HG03378 (cell line): ENCODE results near the gene HLCS.

Source experiments
- ATAC-seq: cut with Tn5 transposase; IDR thresholded peaks from one replicate; pipeline ENCODE4 v1.9.1; 2021; ENCODE audit warnings: mild to moderate bottlenecking, moderate library complexity; ENCODE audit not compliant: unreplicated experiment

HLCS gene

GRCh38 chr21:36784947-36785346 lies 181.5 kb downstream of the HLCS start:
- ATAC-seq = no peak

- ATAC-seq = no peak
These were observed 182.7 kb downstream of the HLCS start for GRCh38 chr21:36783612-36784374.

GRCh38 chr21:36780861-36781260 lies 185.6 kb downstream of the HLCS start:
- ATAC-seq = no peak

- no peak for ATAC-seq
These were observed 189.4 kb downstream of the HLCS start for GRCh38 chr21:36776981-36777617.

- ATAC-seq = no peak
These were observed 192.5 kb downstream of the HLCS start for GRCh38 chr21:36773995-36774394.

- ATAC-seq = no peak
These were observed 193.4 kb downstream of the HLCS start for GRCh38 chr21:36773117-36773516.

GRCh38 chr21:36769051-36769839 lies 197.2 kb downstream of the HLCS start:
- ATAC-seq = no peak

GRCh38 chr21:36768496-36768895 lies 198.0 kb downstream of the HLCS start:
- ATAC-seq = no peak

- no peak for ATAC-seq
These were observed 199.4 kb downstream of the HLCS start for GRCh38 chr21:36767096-36767495.

GRCh38 chr21:36766511-36766910 lies 200.0 kb downstream of the HLCS start:
- ATAC-seq = no peak

- ATAC-seq = no peak
These were observed 201.2 kb downstream of the HLCS start for GRCh38 chr21:36765229-36765628.

GRCh38 chr21:36763305-36763704 lies 203.2 kb downstream of the HLCS start:
- ATAC-seq = no peak

- no peak for ATAC-seq
These were observed 203.8 kb downstream of the HLCS start for GRCh38 chr21:36762642-36763041.

GRCh38 chr21:36761685-36762084 lies 204.8 kb downstream of the HLCS start:
- no peak for ATAC-seq

- ATAC-seq = no peak
These were observed 207.0 kb downstream of the HLCS start for GRCh38 chr21:36759348-36760083.

- ATAC-seq = no peak
These were observed 209.3 kb downstream of the HLCS start for GRCh38 chr21:36757196-36757595.

GRCh38 chr21:36756527-36756926 lies 209.9 kb downstream of the HLCS start:
- no peak for ATAC-seq

- no peak for ATAC-seq
These were observed 212.1 kb downstream of the HLCS start for GRCh38 chr21:36754241-36754898.

GRCh38 chr21:36753556-36753955 lies 212.9 kb downstream of the HLCS start:
- ATAC-seq = no peak

GRCh38 chr21:36751383-36751782 lies 215.1 kb downstream of the HLCS start:
- ATAC-seq = no peak

- no peak for ATAC-seq
These were observed 215.9 kb downstream of the HLCS start for GRCh38 chr21:36750576-36750959.
